ENCODE data around the gene QSER1. TPM values are rescaled to one million over a fixed set of nuclear protein-coding genes. Genes with fewer than 3 reads are reported as not detected.
A peak's percentile ranks its signal among the peaks of the same experiment; 100 is the strongest.

QSER1 gene
- total and polyA plus RNA-seq, 9 of the 15 experiments (the other 6 are each of a cell fraction or from before 2014, with no cell fraction given) = 5.8 to 33.6 (median 22.3) TPM

GRCh38 chr11:32892355-32893092, at the start of gene QSER1 (continued):
- TF ChIP-seq, protein P1, sequence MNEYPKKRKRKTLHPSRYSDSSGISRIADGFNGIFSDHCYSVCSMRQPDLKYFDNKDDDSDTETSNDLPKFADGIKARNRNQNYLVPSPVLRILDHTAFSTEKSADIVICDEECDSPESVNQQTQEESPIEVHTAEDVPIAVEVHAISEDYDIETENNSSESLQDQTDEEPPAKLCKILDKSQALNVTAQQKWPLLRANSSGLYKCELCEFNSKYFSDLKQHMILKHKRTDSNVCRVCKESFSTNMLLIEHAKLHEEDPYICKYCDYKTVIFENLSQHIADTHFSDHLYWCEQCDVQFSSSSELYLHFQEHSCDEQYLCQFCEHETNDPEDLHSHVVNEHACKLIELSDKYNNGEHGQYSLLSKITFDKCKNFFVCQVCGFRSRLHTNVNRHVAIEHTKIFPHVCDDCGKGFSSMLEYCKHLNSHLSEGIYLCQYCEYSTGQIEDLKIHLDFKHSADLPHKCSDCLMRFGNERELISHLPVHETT (CRISPR knock-in tag; conservative IDR thresholded peaks at IDR 0.05 in 1 of 2, IDR thresholded peaks at IDR 0.05 in 1 of 2) = peak in 1 of 2 experiments; percentile 74; a peak in 1 of 4 replicates
- no peak for TF ChIP-seq EWSR1 (IDR thresholded peaks at IDR 0.05; ENCODE audit: borderline replicate concordance, low read depth, partially characterized antibody)
- 0 out of 2 replicates have a peak, but pooled peaks have one; percentile 18 for TF ChIP-seq PRMT5 (CRISPR knock-in tag; IDR thresholded peaks at IDR 0.05)
- TF ChIP-seq TAF9B (IDR thresholded peaks at IDR 0.05; ENCODE audit: partially characterized antibody) = peak; percentile 25
- TF ChIP-seq KLF16 (IDR thresholded peaks at IDR 0.05) = peak; percentile 48; the same call in 1 of the 2 replicates
- no peak for TF ChIP-seq ZNF217 (CRISPR knock-in tag; IDR thresholded peaks at IDR 0.05)

GRCh38 chr11:32843544-32843943, 49.1 kb upstream of the QSER1 start:
- H3K9me3 ChIP-seq (replicated peaks; ENCODE audit: control insufficient read depth, insufficient read depth, low read depth, low read length) = no peaks in the 10 kb centered on the region
- H3K36me3 ChIP-seq (ENCODE audit: control insufficient read depth, insufficient read depth, low read length) = no peaks in the 10 kb centered on the region
- POLR2A ChIA-PET = no interaction called here
- no peak overlapping the region for H2AFZ ChIP-seq (ENCODE audit: low read depth, low read length)
- in situ Hi-C loops (cut with MboI) = no loop called here
- no peak for FAIRE-seq
- H3K79me2 ChIP-seq (ENCODE audit: control insufficient read depth, insufficient read depth, low read length) = no peaks in the 10 kb centered on the region
- no peak for DNase-seq (ENCODE audit: extremely low read depth in 1 of 4, low spot score in 3 of 4)
- no peak overlapping the region for H3K27ac ChIP-seq (ENCODE audit: extremely low read depth, low read depth, low read length)
- H3K9me1 ChIP-seq (ENCODE audit: control insufficient read depth, insufficient read depth, low read length) = no peaks in the 10 kb centered on the region
- H4K20me1 ChIP-seq (replicated peaks; ENCODE audit: control insufficient read depth, insufficient read depth, low read length) = no peaks in the 10 kb centered on the region
- no TSS peak for BruUV-seq (replicated peaks)
- H3K4me2 ChIP-seq (ENCODE audit: insufficient read depth, low read length) = no peak overlapping the region
- H3K4me3 ChIP-seq = no peak overlapping the region
- WGBS (ENCODE audit: insufficient coverage, low coverage, missing lambda C conversion rate) = 1% methylated on average over 3 of the region's 3 CpGs
- CTCF ChIA-PET (ENCODE audit: low intra/inter-chr PET ratio) = no interaction called here
- H3K27me3 ChIP-seq (ENCODE audit: control insufficient read depth in 2 of 2, insufficient read depth in 2 of 2, low read length in 2 of 2) = peaks cover 0 to 2% of the 10 kb centered on the region in 2 experiments; a peak in 1 of 5 replicates
- intact Hi-C loops (cut with micrococcal nuclease) = no loop called here
- ATAC-seq = no peak
- H3K4me1 ChIP-seq (replicated peaks in 1 of 2; ENCODE audit: control insufficient read depth in 2 of 2, insufficient read depth in 2 of 2, low read length in 2 of 2) = no peaks in the 10 kb centered on the region
- no peak overlapping the region for H3K9ac ChIP-seq (ENCODE audit: insufficient read depth in 1 of 2, low read depth in 2 of 2, low read length in 2 of 2)
- TF ChIP-seq CEBPB (tag; IDR thresholded peaks at IDR 0.05) (peak; percentile 57), SIN3A (IDR thresholded peaks at IDR 0.05; ENCODE audit: borderline replicate concordance in 2 of 2, control insufficient read depth in 1 of 2, low read depth in 2 of 2, low read length in 2 of 2) (no peak)
